ENCODE data around the gene ZMIZ1.

Gene ZMIZ1

GRCh38 chr10:79067241-79068202, 1.2 kb upstream of the ZMIZ1 start (continued):
- TF ChIP-seq ZNF48 (tag by site-specific recombination; IDR thresholded peaks at IDR 0.05) = no peak
- no peak for TF ChIP-seq ZNF677 (tag by site-specific recombination; IDR thresholded peaks at IDR 0.05)
- TF ChIP-seq, protein P1, sequence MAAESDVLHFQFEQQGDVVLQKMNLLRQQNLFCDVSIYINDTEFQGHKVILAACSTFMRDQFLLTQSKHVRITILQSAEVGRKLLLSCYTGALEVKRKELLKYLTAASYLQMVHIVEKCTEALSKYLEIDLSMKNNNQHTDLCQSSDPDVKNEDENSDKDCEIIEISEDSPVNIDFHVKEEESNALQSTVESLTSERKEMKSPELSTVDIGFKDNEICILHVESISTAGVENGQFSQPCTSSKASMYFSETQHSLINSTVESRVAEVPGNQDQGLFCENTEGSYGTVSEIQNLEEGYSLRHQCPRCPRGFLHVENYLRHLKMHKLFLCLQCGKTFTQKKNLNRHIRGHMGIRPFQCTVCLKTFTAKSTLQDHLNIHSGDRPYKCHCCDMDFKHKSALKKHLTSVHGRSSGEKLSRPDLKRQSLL (tag by site-specific recombination; IDR thresholded peaks at IDR 0.05) = 0 out of 2 replicates have a peak, but pooled peaks have one; percentile 41
- no peak for TF ChIP-seq ZNF623 (tag by site-specific recombination; IDR thresholded peaks at IDR 0.05)
- no peak for TF ChIP-seq ZNF239 (tag by site-specific recombination; IDR thresholded peaks at IDR 0.05)
- no peak for TF ChIP-seq ZNF274 (IDR thresholded peaks at IDR 0.05; ENCODE audit: low read length)
- TF ChIP-seq ZNF274 (tag by site-specific recombination; IDR thresholded peaks at IDR 0.05; ENCODE audit: borderline replicate concordance) = no peak
- peak; percentile 36; the same call in 1 of the 2 replicates for TF ChIP-seq BCL11B (tag by site-specific recombination; IDR thresholded peaks at IDR 0.05; ENCODE audit: low read depth)
- no peak; the same call in 1 of the 2 replicates for TF ChIP-seq ZNF610 (tag by site-specific recombination; IDR thresholded peaks at IDR 0.05; ENCODE audit: borderline replicate concordance)
- no peak for TF ChIP-seq SETDB1 (IDR thresholded peaks at IDR 0.05; ENCODE audit: insufficient read length, low read length)
- TF ChIP-seq, protein P2, sequence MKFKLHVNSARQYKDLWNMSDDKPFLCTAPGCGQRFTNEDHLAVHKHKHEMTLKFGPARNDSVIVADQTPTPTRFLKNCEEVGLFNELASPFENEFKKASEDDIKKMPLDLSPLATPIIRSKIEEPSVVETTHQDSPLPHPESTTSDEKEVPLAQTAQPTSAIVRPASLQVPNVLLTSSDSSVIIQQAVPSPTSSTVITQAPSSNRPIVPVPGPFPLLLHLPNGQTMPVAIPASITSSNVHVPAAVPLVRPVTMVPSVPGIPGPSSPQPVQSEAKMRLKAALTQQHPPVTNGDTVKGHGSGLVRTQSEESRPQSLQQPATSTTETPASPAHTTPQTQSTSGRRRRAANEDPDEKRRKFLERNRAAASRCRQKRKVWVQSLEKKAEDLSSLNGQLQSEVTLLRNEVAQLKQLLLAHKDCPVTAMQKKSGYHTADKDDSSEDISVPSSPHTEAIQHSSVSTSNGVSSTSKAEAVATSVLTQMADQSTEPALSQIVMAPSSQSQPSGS (tag by site-specific recombination; IDR thresholded peaks at IDR 0.05; ENCODE audit: low read depth) = 0 out of 2 replicates have a peak, but pooled peaks have one; percentile 1
- peak; percentile 88 for TF ChIP-seq ZNF501 (tag by site-specific recombination; IDR thresholded peaks at IDR 0.05)
- no peak for TF ChIP-seq HOXC10 (CRISPR knock-in tag; IDR thresholded peaks at IDR 0.05)
- TF ChIP-seq ZNF214 (tag by site-specific recombination; IDR thresholded peaks at IDR 0.05; ENCODE audit: borderline replicate concordance) = no peak
- no peak for TF ChIP-seq ZNF560 (tag by site-specific recombination; IDR thresholded peaks at IDR 0.05; ENCODE audit: borderline replicate concordance)
- TF ChIP-seq SP2 (tag by site-specific recombination; IDR thresholded peaks at IDR 0.05) = peak; percentile 5; the same call in 1 of the 2 replicates
- peak; percentile 89 for TF ChIP-seq ZNF777 (tag by site-specific recombination; IDR thresholded peaks at IDR 0.05; ENCODE audit: borderline replicate concordance)
- TF ChIP-seq ZFP41 (tag by site-specific recombination; IDR thresholded peaks at IDR 0.05; ENCODE audit: borderline replicate concordance) = no peak
- TF ChIP-seq ZSCAN30 (tag by site-specific recombination; IDR thresholded peaks at IDR 0.05) = no peak
- peak; percentile 86 for TF ChIP-seq ZNF341 (tag by site-specific recombination; IDR thresholded peaks at IDR 0.05; ENCODE audit: low read depth)
- no peak for TF ChIP-seq OVOL3 (tag by site-specific recombination; IDR thresholded peaks at IDR 0.05)
- TF ChIP-seq ZSCAN23 (tag by site-specific recombination; IDR thresholded peaks at IDR 0.05) = no peak
- TF ChIP-seq, protein P3, sequence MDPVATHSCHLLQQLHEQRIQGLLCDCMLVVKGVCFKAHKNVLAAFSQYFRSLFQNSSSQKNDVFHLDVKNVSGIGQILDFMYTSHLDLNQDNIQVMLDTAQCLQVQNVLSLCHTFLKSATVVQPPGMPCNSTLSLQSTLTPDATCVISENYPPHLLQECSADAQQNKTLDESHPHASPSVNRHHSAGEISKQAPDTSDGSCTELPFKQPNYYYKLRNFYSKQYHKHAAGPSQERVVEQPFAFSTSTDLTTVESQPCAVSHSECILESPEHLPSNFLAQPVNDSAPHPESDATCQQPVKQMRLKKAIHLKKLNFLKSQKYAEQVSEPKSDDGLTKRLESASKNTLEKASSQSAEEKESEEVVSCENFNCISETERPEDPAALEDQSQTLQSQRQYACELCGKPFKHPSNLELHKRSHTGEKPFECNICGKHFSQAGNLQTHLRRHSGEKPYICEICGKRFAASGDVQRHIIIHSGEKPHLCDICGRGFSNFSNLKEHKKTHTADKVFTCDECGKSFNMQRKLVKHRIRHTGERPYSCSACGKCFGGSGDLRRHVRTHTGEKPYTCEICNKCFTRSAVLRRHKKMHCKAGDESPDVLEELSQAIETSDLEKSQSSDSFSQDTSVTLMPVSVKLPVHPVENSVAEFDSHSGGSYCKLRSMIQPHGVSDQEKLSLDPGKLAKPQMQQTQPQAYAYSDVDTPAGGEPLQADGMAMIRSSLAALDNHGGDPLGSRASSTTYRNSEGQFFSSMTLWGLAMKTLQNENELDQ (tag by site-specific recombination; IDR thresholded peaks at IDR 0.05; ENCODE audit: low read depth) = no peak
- TF ChIP-seq PRDM4 (tag by site-specific recombination; IDR thresholded peaks at IDR 0.05) = peak; percentile 64
- TF ChIP-seq ZNF114 (tag by site-specific recombination; IDR thresholded peaks at IDR 0.05) = no peak
- peak; percentile 76 for TF ChIP-seq ZXDB (tag by site-specific recombination; IDR thresholded peaks at IDR 0.05)
- no peak for TF ChIP-seq ZNF571 (tag by site-specific recombination; IDR thresholded peaks at IDR 0.05)
- peak; percentile 96 for TF ChIP-seq KLF8 (tag by site-specific recombination; IDR thresholded peaks at IDR 0.05)
- 0 out of 2 replicates have a peak, but pooled peaks have one; percentile 38 for TF ChIP-seq ZNF449 (tag by site-specific recombination; IDR thresholded peaks at IDR 0.05)

All from HEK293 (cell line).